AG10803 (cell line): ENCODE measurements around the gene ATP9A.

ENCODE experiments used
- DNase-seq: peaks from one replicate; pipeline ENCODE4 v3.0.0; 2010; ENCODE audit warnings: low read depth
- H3K4me3 ChIP-seq: 2 replicates; pipeline ENCODE4 v1.5.1; 2011; ENCODE audit warnings: mild to moderate bottlenecking, low read length, control low read depth
- CTCF ChIP-seq: conservative IDR thresholded peaks from 2 replicates; pipeline ENCODE4 v1.5.1; 2011; ENCODE audit warnings: mild to moderate bottlenecking, low read length, control low read depth, inconsistent platforms

Gene ATP9A

GRCh38 chr20:51579137-51579536, 189.1 kb downstream of the ATP9A start:
- no peak for TF ChIP-seq CTCF
- H3K4me3 ChIP-seq: no peak overlapping the region

GRCh38 chr20:51578145-51578459, 190.1 kb downstream of the ATP9A start:
- TF ChIP-seq CTCF: no peak
- H3K4me3 ChIP-seq: no peak overlapping the region
- DNase-seq: no peak

More at GRCh38 chr20:51579137-51579536, 189.1 kb downstream of the ATP9A start:
- peak; percentile 53 for DNase-seq

GRCh38 chr20:51577432-51578144, 190.6 kb downstream of the ATP9A start:
- TF ChIP-seq CTCF: no peak
- H3K4me3 ChIP-seq: no peak overlapping the region
- DNase-seq: no peak

- DNase-seq: no peak
- H3K4me3 ChIP-seq: no peak overlapping the region
- no peak for TF ChIP-seq CTCF
Observed at GRCh38 chr20:51575486-51575885, 192.7 kb downstream of the ATP9A start.

- H3K4me3 ChIP-seq: no peak overlapping the region
- DNase-seq: no peak
- no peak for TF ChIP-seq CTCF
Observed at GRCh38 chr20:51574248-51575033, 193.7 kb downstream of the ATP9A start.

- no peak overlapping the region for H3K4me3 ChIP-seq
Observed at GRCh38 chr20:51573576-51574243, 194.5 kb downstream of the ATP9A start.

More at GRCh38 chr20:51573576-51574243, 194.5 kb downstream of the ATP9A start:
- TF ChIP-seq CTCF: no peak
- DNase-seq: no peak
